Measurements from ENCODE around the gene MEGF8.

The MEGF8 gene

GRCh38 chr19:42350417-42350816, 25.0 kb downstream of the MEGF8 start:
- Histone ChIP-seq H3K4me3 (replicated peaks; ENCODE audit: low read depth, low read length) (no peak overlapping the region), H3K27me3 (replicated peaks; ENCODE audit: control insufficient read depth, insufficient read depth, low read length) (no peaks in the 10 kb centered on the region), H3K36me3 (ENCODE audit: control insufficient read depth, insufficient read depth, low read length) (no peaks in the 10 kb centered on the region; the same call in 1 of the 2 replicates)
- TF ChIP-seq CTCF (IDR thresholded peaks at IDR 0.05; ENCODE audit: insufficient read depth, low read length, poor library complexity, severe bottlenecking): no peak
- no peak for DNase-seq (ENCODE audit: extremely low read depth, insufficient read length)

GRCh38 chr19:42351079-42351735, 25.8 kb downstream of the MEGF8 start:
- Histone ChIP-seq H3K4me3 (replicated peaks; ENCODE audit: low read depth, low read length) (no peak overlapping the region), H3K36me3 (ENCODE audit: control insufficient read depth, insufficient read depth, low read length) (no peaks in the 10 kb centered on the region; the same call in 1 of the 2 replicates), H3K27me3 (replicated peaks; ENCODE audit: control insufficient read depth, insufficient read depth, low read length) (no peaks in the 10 kb centered on the region)
- no peak for TF ChIP-seq CTCF (IDR thresholded peaks at IDR 0.05; ENCODE audit: insufficient read depth, low read length, poor library complexity, severe bottlenecking)
- DNase-seq (ENCODE audit: extremely low read depth, insufficient read length): no peak

- peaks cover 4% of the 10 kb centered on the region for H3K36me3 ChIP-seq (ENCODE audit: control insufficient read depth, insufficient read depth, low read length)
Measured at GRCh38 chr19:42352301-42353259, 27.1 kb downstream of the MEGF8 start.

GRCh38 chr19:42353341-42354015, 28.0 kb downstream of the MEGF8 start:
- H3K4me3 ChIP-seq (replicated peaks; ENCODE audit: low read depth, low read length): no peak overlapping the region
- no peak for TF ChIP-seq CTCF (IDR thresholded peaks at IDR 0.05; ENCODE audit: insufficient read depth, low read length, poor library complexity, severe bottlenecking)
- H3K27me3 ChIP-seq (replicated peaks; ENCODE audit: control insufficient read depth, insufficient read depth, low read length): no peaks in the 10 kb centered on the region
- H3K36me3 ChIP-seq (ENCODE audit: control insufficient read depth, insufficient read depth, low read length): peaks cover 4% of the 10 kb centered on the region
- DNase-seq (ENCODE audit: extremely low read depth, insufficient read length): no peak

More at GRCh38 chr19:42352301-42353259, 27.1 kb downstream of the MEGF8 start:
- Histone ChIP-seq H3K4me3 (replicated peaks; ENCODE audit: low read depth, low read length) (no peak overlapping the region), H3K27me3 (replicated peaks; ENCODE audit: control insufficient read depth, insufficient read depth, low read length) (no peaks in the 10 kb centered on the region)
- DNase-seq (ENCODE audit: extremely low read depth, insufficient read length): no peak
- TF ChIP-seq CTCF (IDR thresholded peaks at IDR 0.05; ENCODE audit: insufficient read depth, low read length, poor library complexity, severe bottlenecking): no peak

- H3K4me3 ChIP-seq (replicated peaks; ENCODE audit: low read depth, low read length): no peak overlapping the region
- peaks cover 4% of the 10 kb centered on the region for H3K36me3 ChIP-seq (ENCODE audit: control insufficient read depth, insufficient read depth, low read length)
- TF ChIP-seq CTCF (IDR thresholded peaks at IDR 0.05; ENCODE audit: insufficient read depth, low read length, poor library complexity, severe bottlenecking): no peak
- no peaks in the 10 kb centered on the region for H3K27me3 ChIP-seq (replicated peaks; ENCODE audit: control insufficient read depth, insufficient read depth, low read length)
- DNase-seq (ENCODE audit: extremely low read depth, insufficient read length): no peak
Measured at GRCh38 chr19:42355896-42356295, 30.5 kb downstream of the MEGF8 start.

Data from GM06990 (cell line).